ENCODE results near the gene HK3. TPM values are rescaled to one million over a fixed set of nuclear protein-coding genes. Genes with fewer than 3 reads are reported as not detected.
"Not testable (repeated sequence)": the region's sequence is repeated elsewhere in the genome, so short reads cannot be mapped to it uniquely, and the experiment has no call there.

The HK3 gene
- polyA plus RNA-seq, 1 donor (not counting 4 experiments of a cell fraction or from before 2014, with no cell fraction given), result not detected

DNA sequence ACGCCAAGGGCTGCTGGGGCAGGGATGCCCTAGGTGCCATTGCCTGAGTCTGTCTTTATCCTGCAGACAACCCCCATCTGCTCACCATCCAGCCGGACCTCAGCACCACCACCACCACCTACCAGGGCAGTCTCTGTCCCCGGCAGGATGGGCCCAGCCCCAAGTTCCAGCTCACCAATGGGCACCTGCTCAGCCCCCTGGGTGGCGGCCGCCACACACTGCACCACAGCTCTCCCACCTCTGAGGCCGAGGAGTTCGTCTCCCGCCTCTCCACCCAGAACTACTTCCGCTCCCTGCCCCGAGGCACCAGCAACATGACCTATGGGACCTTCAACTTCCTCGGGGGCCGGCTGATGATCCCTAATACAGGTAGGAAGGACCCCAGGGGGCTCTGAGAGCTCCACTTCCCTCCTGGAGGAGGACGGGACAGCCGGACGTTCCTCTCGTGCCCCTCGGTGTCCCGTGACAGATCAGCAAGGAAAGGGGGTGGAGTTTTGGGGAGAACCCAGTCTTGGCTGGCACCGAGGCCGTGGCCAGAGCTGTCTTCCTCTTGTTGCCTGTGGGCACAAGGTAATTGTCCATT lies 24.9 kb downstream of the HK3 start:
- H3K9me1 ChIP-seq (ENCODE audit: control insufficient read depth, extremely low read depth, insufficient read depth, low read length), result no peaks in the 10 kb centered on the region
- FAIRE-seq, result no peak
- H3K79me2 ChIP-seq (ENCODE audit: control insufficient read depth, insufficient read depth, low read length), result no peaks in the 10 kb centered on the region
- H3K4me3 ChIP-seq (ENCODE audit: control insufficient read depth in 2 of 3, extremely low read depth in 1 of 3, insufficient read depth in 2 of 3, low read depth in 1 of 3, low read length in 3 of 3), result no peak overlapping the region
- TF ChIP-seq EZH2 (IDR thresholded peaks at IDR 0.05; ENCODE audit: low read length), result no peak
- TF ChIP-seq, protein P1, sequence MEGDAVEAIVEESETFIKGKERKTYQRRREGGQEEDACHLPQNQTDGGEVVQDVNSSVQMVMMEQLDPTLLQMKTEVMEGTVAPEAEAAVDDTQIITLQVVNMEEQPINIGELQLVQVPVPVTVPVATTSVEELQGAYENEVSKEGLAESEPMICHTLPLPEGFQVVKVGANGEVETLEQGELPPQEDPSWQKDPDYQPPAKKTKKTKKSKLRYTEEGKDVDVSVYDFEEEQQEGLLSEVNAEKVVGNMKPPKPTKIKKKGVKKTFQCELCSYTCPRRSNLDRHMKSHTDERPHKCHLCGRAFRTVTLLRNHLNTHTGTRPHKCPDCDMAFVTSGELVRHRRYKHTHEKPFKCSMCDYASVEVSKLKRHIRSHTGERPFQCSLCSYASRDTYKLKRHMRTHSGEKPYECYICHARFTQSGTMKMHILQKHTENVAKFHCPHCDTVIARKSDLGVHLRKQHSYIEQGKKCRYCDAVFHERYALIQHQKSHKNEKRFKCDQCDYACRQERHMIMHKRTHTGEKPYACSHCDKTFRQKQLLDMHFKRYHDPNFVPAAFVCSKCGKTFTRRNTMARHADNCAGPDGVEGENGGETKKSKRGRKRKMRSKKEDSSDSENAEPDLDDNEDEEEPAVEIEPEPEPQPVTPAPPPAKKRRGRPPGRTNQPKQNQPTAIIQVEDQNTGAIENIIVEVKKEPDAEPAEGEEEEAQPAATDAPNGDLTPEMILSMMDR (optimal IDR thresholded peaks at IDR 0.05 in 1 of 3, IDR thresholded peaks at IDR 0.05 in 1 of 3, conservative IDR thresholded peaks at IDR 0.05 in 1 of 3; ENCODE audit: extremely low read depth in 1 of 3, insufficient read depth in 2 of 3, low read length in 3 of 3), result no peak
- H3K27me3 ChIP-seq (ENCODE audit: control insufficient read depth, extremely low read depth, insufficient read depth, low read length), result peaks cover 45% of the 10 kb centered on the region
- no peak overlapping the region for H3K27ac ChIP-seq (ENCODE audit: control insufficient read depth, insufficient read depth, low read length)
- no peaks in the 10 kb centered on the region for H4K20me1 ChIP-seq (ENCODE audit: control insufficient read depth, extremely low read depth, insufficient read depth, low read length)
- no peak overlapping the region for H3K9ac ChIP-seq (ENCODE audit: control insufficient read depth, extremely low read depth, insufficient read depth, low read length)
- dilution Hi-C loops (cut with MboI; ENCODE audit: extremely low pct_ligation_motif_present, low sequenced_read_pairs), result no loop called here
- no peak for DNase-seq (ENCODE audit: low read depth, low spot score)
- no peak overlapping the region for H2AFZ ChIP-seq (ENCODE audit: control insufficient read depth, low read length)
- no peaks in the 10 kb centered on the region for H3K9me3 ChIP-seq (ENCODE audit: control insufficient read depth, low read depth, low read length)
- H3K4me2 ChIP-seq (ENCODE audit: control insufficient read depth, extremely low read depth, insufficient read depth, low read depth, low read length), result no peak overlapping the region
- no peaks in the 10 kb centered on the region for H3K36me3 ChIP-seq (ENCODE audit: control insufficient read depth in 2 of 2, extremely low read depth in 1 of 2, insufficient read depth in 2 of 2, low read length in 2 of 2)
- peaks cover 4% of the 10 kb centered on the region for H3K4me1 ChIP-seq (ENCODE audit: control insufficient read depth, extremely low read depth, insufficient read depth, low read length)

DNA sequence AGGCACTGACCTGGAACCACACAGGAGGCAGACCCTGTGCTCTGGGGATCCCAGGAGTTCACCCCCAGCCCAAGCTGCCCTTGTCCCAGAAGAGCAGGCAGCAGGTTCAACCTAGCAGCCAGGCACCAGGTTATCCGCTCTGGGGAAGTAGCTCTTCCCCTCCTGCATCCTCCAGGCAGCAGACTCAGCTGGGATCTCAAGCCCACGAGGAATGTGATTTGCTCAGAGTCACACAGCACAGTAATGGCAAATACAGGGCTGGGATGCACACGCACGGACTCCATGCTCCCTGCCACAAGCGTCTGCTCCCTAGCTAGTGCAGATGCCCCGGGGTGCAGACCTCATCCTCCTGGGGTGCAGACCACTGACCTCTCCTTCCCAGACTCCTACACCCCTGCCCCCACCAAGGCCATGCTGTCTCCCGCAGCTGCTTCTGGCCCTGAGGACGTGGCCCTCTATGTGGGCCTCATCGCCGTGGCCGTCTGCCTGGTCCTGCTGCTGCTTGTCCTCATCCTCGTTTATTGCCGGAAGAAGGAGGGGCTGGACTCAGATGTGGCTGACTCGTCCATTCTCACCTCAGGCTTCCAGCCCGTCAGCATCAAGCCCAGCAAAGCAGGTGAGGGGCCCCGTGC lies 25.5 kb downstream of the HK3 start:
- Histone ChIP-seq H3K9ac (ENCODE audit: control insufficient read depth, extremely low read depth, insufficient read depth, low read length) (no peak overlapping the region), H3K4me3 (ENCODE audit: control insufficient read depth in 2 of 3, extremely low read depth in 1 of 3, insufficient read depth in 2 of 3, low read depth in 1 of 3, low read length in 3 of 3) (no peak overlapping the region), H3K4me1 (ENCODE audit: control insufficient read depth, extremely low read depth, insufficient read depth, low read length) (peaks cover 4% of the 10 kb centered on the region), H3K27me3 (ENCODE audit: control insufficient read depth, extremely low read depth, insufficient read depth, low read length) (peaks cover 47% of the 10 kb centered on the region), H3K9me1 (ENCODE audit: control insufficient read depth, extremely low read depth, insufficient read depth, low read length) (no peaks in the 10 kb centered on the region), H3K79me2 (ENCODE audit: control insufficient read depth, insufficient read depth, low read length) (no peaks in the 10 kb centered on the region), H2AFZ (ENCODE audit: control insufficient read depth, low read length) (no peak overlapping the region), H3K27ac (ENCODE audit: control insufficient read depth, insufficient read depth, low read length) (no peak overlapping the region), H4K20me1 (ENCODE audit: control insufficient read depth, extremely low read depth, insufficient read depth, low read length) (no peaks in the 10 kb centered on the region), H3K4me2 (ENCODE audit: control insufficient read depth, extremely low read depth, insufficient read depth, low read depth, low read length) (no peak overlapping the region), H3K36me3 (ENCODE audit: control insufficient read depth in 2 of 2, extremely low read depth in 1 of 2, insufficient read depth in 2 of 2, low read length in 2 of 2) (no peaks in the 10 kb centered on the region), H3K9me3 (ENCODE audit: control insufficient read depth, low read depth, low read length) (no peaks in the 10 kb centered on the region)
- no peak for DNase-seq (ENCODE audit: low read depth, low spot score)
- FAIRE-seq, result no peak
- dilution Hi-C loops (cut with MboI; ENCODE audit: extremely low pct_ligation_motif_present, low sequenced_read_pairs), result no loop called here
- no peak for TF ChIP-seq EZH2 (IDR thresholded peaks at IDR 0.05; ENCODE audit: low read length)
- TF ChIP-seq, protein P1 (optimal IDR thresholded peaks at IDR 0.05 in 1 of 3, IDR thresholded peaks at IDR 0.05 in 1 of 3, conservative IDR thresholded peaks at IDR 0.05 in 1 of 3; ENCODE audit: extremely low read depth in 1 of 3, insufficient read depth in 2 of 3, low read length in 3 of 3), result no peak

DNA sequence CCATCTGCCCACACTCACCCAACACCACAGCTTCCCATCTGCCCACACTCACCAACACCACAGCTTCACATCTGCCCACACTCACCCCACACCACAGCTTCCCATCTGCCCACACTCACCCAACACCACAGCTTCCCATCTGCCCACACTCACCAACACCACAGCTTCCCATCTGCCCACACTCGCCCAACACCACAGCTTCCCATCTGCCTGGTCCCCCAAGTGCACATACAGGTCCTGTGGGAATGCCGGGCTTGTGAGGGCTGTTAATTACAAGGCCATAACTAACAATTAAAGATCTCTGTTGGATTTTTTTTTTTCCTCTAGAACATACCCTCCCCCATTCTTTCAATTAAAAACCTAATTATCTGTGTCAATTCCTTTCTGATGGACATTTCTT lies 26.1 kb downstream of the HK3 start:
- FAIRE-seq; H2AFZ ChIP-seq (ENCODE audit: control insufficient read depth, low read length); H4K20me1 ChIP-seq (ENCODE audit: control insufficient read depth, extremely low read depth, insufficient read depth, low read length); H3K4me2 ChIP-seq (ENCODE audit: control insufficient read depth, extremely low read depth, insufficient read depth, low read depth, low read length); DNase-seq (ENCODE audit: low read depth, low spot score); H3K27ac ChIP-seq (ENCODE audit: control insufficient read depth, insufficient read depth, low read length); H3K9me3 ChIP-seq (ENCODE audit: control insufficient read depth, low read depth, low read length); H3K4me1 ChIP-seq (ENCODE audit: control insufficient read depth, extremely low read depth, insufficient read depth, low read length); H3K4me3 ChIP-seq (ENCODE audit: control insufficient read depth in 2 of 3, extremely low read depth in 1 of 3, insufficient read depth in 2 of 3, low read depth in 1 of 3, low read length in 3 of 3); dilution Hi-C loops (cut with MboI; ENCODE audit: extremely low pct_ligation_motif_present, low sequenced_read_pairs); H3K9ac ChIP-seq (ENCODE audit: control insufficient read depth, extremely low read depth, insufficient read depth, low read length); H3K79me2 ChIP-seq (ENCODE audit: control insufficient read depth, insufficient read depth, low read length); H3K36me3 ChIP-seq (ENCODE audit: control insufficient read depth in 2 of 2, extremely low read depth in 1 of 2, insufficient read depth in 2 of 2, low read length in 2 of 2); H3K9me1 ChIP-seq (ENCODE audit: control insufficient read depth, extremely low read depth, insufficient read depth, low read length): not testable (repeated sequence)
- peaks cover 46% of the 10 kb centered on the region for H3K27me3 ChIP-seq (ENCODE audit: control insufficient read depth, extremely low read depth, insufficient read depth, low read length)

DNA sequence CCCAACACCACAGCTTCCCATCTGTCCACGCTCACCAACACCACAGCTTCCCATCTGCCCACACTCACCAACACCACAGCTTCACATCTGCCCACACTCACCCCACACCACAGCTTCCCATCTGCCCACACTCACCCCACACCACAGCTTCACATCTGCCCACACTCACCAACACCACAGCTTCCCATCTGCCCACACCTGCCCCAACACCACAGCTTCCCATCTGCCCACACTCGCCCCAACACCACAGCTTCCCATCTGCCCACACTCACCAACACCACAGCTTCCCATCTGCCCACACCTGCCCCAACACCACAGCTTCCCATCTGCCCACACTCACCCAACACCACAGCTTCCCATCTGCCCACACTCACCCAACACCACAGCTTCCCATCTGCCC lies 26.6 kb downstream of the HK3 start:
- dilution Hi-C loops (cut with MboI; ENCODE audit: extremely low pct_ligation_motif_present, low sequenced_read_pairs); H3K27ac ChIP-seq (ENCODE audit: control insufficient read depth, insufficient read depth, low read length); H3K36me3 ChIP-seq (ENCODE audit: control insufficient read depth in 2 of 2, extremely low read depth in 1 of 2, insufficient read depth in 2 of 2, low read length in 2 of 2); H2AFZ ChIP-seq (ENCODE audit: control insufficient read depth, low read length); H3K4me3 ChIP-seq (ENCODE audit: control insufficient read depth in 2 of 3, extremely low read depth in 1 of 3, insufficient read depth in 2 of 3, low read depth in 1 of 3, low read length in 3 of 3); DNase-seq (ENCODE audit: low read depth, low spot score); H3K4me2 ChIP-seq (ENCODE audit: control insufficient read depth, extremely low read depth, insufficient read depth, low read depth, low read length); H3K4me1 ChIP-seq (ENCODE audit: control insufficient read depth, extremely low read depth, insufficient read depth, low read length); H3K9me1 ChIP-seq (ENCODE audit: control insufficient read depth, extremely low read depth, insufficient read depth, low read length); FAIRE-seq; H3K9ac ChIP-seq (ENCODE audit: control insufficient read depth, extremely low read depth, insufficient read depth, low read length); H4K20me1 ChIP-seq (ENCODE audit: control insufficient read depth, extremely low read depth, insufficient read depth, low read length); H3K9me3 ChIP-seq (ENCODE audit: control insufficient read depth, low read depth, low read length); H3K79me2 ChIP-seq (ENCODE audit: control insufficient read depth, insufficient read depth, low read length): not testable (repeated sequence)
- H3K27me3 ChIP-seq (ENCODE audit: control insufficient read depth, extremely low read depth, insufficient read depth, low read length), result peaks cover 43% of the 10 kb centered on the region

Measured in keratinocyte (primary cell).